Measurements from ENCODE around the gene MAGEA2. TPM values are rescaled to one million over a fixed set of nuclear protein-coding genes. Genes with fewer than 3 reads are reported as not detected.
"Not testable (repeated sequence)": the region's sequence is repeated elsewhere in the genome, so short reads cannot be mapped to it uniquely, and the experiment has no call there.

MAGEA2 gene
- total and polyA plus RNA-seq, 2 of the 8 experiments (the other 6 are each of a cell fraction or from before 2014, with no cell fraction given) = 0.77 TPM; not detected in 1

DNA sequence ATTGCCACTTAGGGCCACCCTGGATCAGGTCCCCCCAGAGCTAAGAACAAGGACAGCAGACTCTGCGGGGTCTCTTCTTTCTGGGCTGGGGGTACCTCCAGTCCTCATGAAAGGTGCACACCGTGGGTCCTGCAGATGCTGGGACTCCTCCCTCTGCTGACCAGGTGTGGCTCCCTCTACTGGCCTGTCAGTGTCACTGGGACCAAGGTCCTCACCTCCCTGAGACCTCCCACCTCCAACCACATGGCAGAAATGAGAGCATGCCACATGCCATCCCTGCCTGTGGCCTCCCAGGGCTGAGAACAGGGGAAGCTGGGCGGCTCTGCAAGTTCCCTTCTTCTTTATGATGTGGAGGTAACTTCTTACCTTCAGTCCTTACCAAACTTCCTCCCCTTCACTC is 33.4 kb upstream of the MAGEA2 start:
- no CpG with 5 or more reads among the region's 3 CpGs for whole genome bisulfite sequencing, 2 experiments (ENCODE audit: extremely low coverage in 1 of 2, insufficient coverage in 1 of 2, insufficient read length in 1 of 2, insufficient replicate concordance in 2 of 2, low coverage in 1 of 2, low lambda C conversion rate in 2 of 2, missing lambda C conversion rate in 1 of 2)
- not testable (repeated sequence) for H2BK5ac ChIP-seq (ENCODE audit: low read depth, low read length)
- FAIRE-seq = peak; percentile 100

DNA sequence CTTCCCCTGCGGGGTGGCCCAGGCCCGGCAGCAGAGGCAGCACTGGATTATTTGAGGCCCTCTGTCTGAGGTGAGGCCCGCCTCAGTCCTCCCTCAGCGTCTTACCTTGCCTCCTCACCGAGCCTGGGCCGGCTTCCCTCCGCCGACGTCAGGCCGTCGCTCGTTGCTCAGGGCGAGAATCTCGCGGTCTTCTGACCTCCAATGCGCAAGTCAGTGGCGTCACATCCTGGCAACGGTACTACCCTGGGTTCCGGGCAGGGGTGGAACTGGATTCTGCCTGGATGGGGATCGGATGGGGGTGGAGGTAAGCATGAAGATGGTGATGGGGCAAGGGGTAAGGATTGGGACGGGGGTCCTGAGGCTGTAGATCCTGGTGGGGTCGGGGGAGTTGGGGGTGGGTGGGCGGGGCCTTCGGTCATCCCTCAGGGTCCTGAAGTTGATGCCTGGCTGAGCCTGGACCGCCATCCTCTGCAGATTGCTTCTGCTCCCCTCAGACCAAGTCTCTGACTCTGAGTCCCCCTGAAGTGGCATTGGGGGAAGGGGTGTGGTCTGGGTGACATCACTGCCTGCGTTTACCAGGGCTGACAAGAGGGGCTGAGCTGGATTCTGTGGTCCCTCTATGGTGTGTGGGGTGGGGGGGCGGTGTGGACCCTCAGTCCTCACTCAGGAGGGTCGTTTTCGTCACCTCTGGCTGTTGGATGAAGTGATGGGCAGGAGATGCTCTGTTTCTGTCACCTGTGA is 16.1 kb upstream of the MAGEA2 start, which contains the start of gene MAGEA6:
Gene MAGEA6 (minus strand): TSS at position 141 of the 741 bp plus-strand sequence. CDS start 2,039 bp downstream, outside the sequence.
- FAIRE-seq; H3K9ac ChIP-seq (replicated peaks in 1 of 4; ENCODE audit: extremely low read depth in 1 of 4, low read depth in 3 of 4, low read length in 3 of 4); H3K18ac ChIP-seq (ENCODE audit: extremely low read depth, low read length); H2AFZ ChIP-seq (ENCODE audit: low read length); H3K56ac ChIP-seq (replicated peaks; ENCODE audit: insufficient read length, low read depth, low read length); H3K14ac ChIP-seq (ENCODE audit: insufficient read length); H3K4me3 ChIP-seq (ENCODE audit: extremely low read depth in 1 of 4, insufficient read depth in 2 of 4, low read depth in 3 of 4, low read length in 4 of 4); H3K79me2 ChIP-seq (ENCODE audit: control insufficient read depth in 1 of 2, insufficient read depth in 2 of 2, low read length in 2 of 2); H3K23ac ChIP-seq (ENCODE audit: insufficient read length); H3K4ac ChIP-seq (replicated peaks; ENCODE audit: insufficient read length, low read depth, low read length); H4K8ac ChIP-seq (ENCODE audit: extremely low read depth, insufficient read depth, low read length); H2BK12ac ChIP-seq (ENCODE audit: low read depth, low read length); H3K23me2 ChIP-seq (ENCODE audit: low read depth, low read length); H2BK20ac ChIP-seq (ENCODE audit: low read length); H3K27me3 ChIP-seq (replicated peaks in 1 of 4; ENCODE audit: control insufficient read depth in 3 of 4, extremely low read depth in 1 of 4, insufficient read depth in 3 of 4, low read length in 3 of 4); H3K36me3 ChIP-seq (ENCODE audit: control insufficient read depth in 2 of 4, insufficient read depth in 4 of 4, low read length in 3 of 4); CTCF ChIA-PET (ENCODE audit: partially characterized antibody); H2AK5ac ChIP-seq (ENCODE audit: low read depth, low read length); H2BK5ac ChIP-seq (ENCODE audit: low read depth, low read length); DNase-seq (ENCODE audit: low read depth in 1 of 2, low spot score in 2 of 2); H4K20me1 ChIP-seq (replicated peaks in 1 of 2; ENCODE audit: control insufficient read depth in 1 of 2, insufficient read depth in 2 of 2, low read length in 2 of 2); POLR2A ChIA-PET (ENCODE audit: partially characterized antibody); H4K91ac ChIP-seq (replicated peaks; ENCODE audit: insufficient read length, low read length); H3K4me1 ChIP-seq (replicated peaks in 1 of 4; ENCODE audit: control insufficient read depth in 3 of 4, insufficient read depth in 4 of 4, low read length in 3 of 4); H3K79me1 ChIP-seq (ENCODE audit: low read depth, low read length); H2BK120ac ChIP-seq (replicated peaks; ENCODE audit: low read depth, low read length); H3K4me2 ChIP-seq (ENCODE audit: insufficient read depth in 1 of 2, low read depth in 2 of 2, low read length in 2 of 2); H3K9me3 ChIP-seq (ENCODE audit: insufficient read depth in 2 of 2, low read depth in 1 of 2, low read length in 1 of 2); H2BK15ac ChIP-seq (ENCODE audit: low read length); H3K27ac ChIP-seq (ENCODE audit: low read depth, low read length); H4K5ac ChIP-seq (ENCODE audit: insufficient read length, low read depth, low read length): not testable (repeated sequence)
- no CpG with 5 or more reads among the region's 29 CpGs for WGBS, 2 experiments (ENCODE audit: extremely low coverage in 1 of 2, insufficient coverage in 1 of 2, insufficient read length in 1 of 2, insufficient replicate concordance in 2 of 2, low coverage in 1 of 2, low lambda C conversion rate in 2 of 2, missing lambda C conversion rate in 1 of 2)

More for the DNA sequence above, 33.4 kb upstream of the MAGEA2 start:
- H3K4me1 ChIP-seq (replicated peaks in 1 of 4; ENCODE audit: control insufficient read depth in 3 of 4, insufficient read depth in 4 of 4, low read length in 3 of 4); H3K79me2 ChIP-seq (ENCODE audit: control insufficient read depth in 1 of 2, insufficient read depth in 2 of 2, low read length in 2 of 2); H3K56ac ChIP-seq (replicated peaks; ENCODE audit: insufficient read length, low read depth, low read length); H4K8ac ChIP-seq (ENCODE audit: extremely low read depth, insufficient read depth, low read length); H4K20me1 ChIP-seq (replicated peaks in 1 of 2; ENCODE audit: control insufficient read depth in 1 of 2, insufficient read depth in 2 of 2, low read length in 2 of 2); H2BK20ac ChIP-seq (ENCODE audit: low read length); H3K27ac ChIP-seq (ENCODE audit: low read depth, low read length); H3K4me2 ChIP-seq (ENCODE audit: insufficient read depth in 1 of 2, low read depth in 2 of 2, low read length in 2 of 2); H2BK120ac ChIP-seq (replicated peaks; ENCODE audit: low read depth, low read length); H3K4me3 ChIP-seq (ENCODE audit: extremely low read depth in 1 of 4, insufficient read depth in 2 of 4, low read depth in 3 of 4, low read length in 4 of 4); H4K5ac ChIP-seq (ENCODE audit: insufficient read length, low read depth, low read length); H2AK5ac ChIP-seq (ENCODE audit: low read depth, low read length); H3K79me1 ChIP-seq (ENCODE audit: low read depth, low read length); H3K4ac ChIP-seq (replicated peaks; ENCODE audit: insufficient read length, low read depth, low read length); H3K36me3 ChIP-seq (ENCODE audit: control insufficient read depth in 2 of 4, insufficient read depth in 4 of 4, low read length in 3 of 4); H3K9ac ChIP-seq (replicated peaks in 1 of 4; ENCODE audit: extremely low read depth in 1 of 4, low read depth in 3 of 4, low read length in 3 of 4); H3K23me2 ChIP-seq (ENCODE audit: low read depth, low read length); CTCF ChIA-PET (ENCODE audit: partially characterized antibody); H2AFZ ChIP-seq (ENCODE audit: low read length); H3K23ac ChIP-seq (ENCODE audit: insufficient read length); H3K9me3 ChIP-seq (ENCODE audit: insufficient read depth in 2 of 2, low read depth in 1 of 2, low read length in 1 of 2); H2BK12ac ChIP-seq (ENCODE audit: low read depth, low read length); H3K14ac ChIP-seq (ENCODE audit: insufficient read length); H3K18ac ChIP-seq (ENCODE audit: extremely low read depth, low read length); POLR2A ChIA-PET (ENCODE audit: partially characterized antibody); H3K27me3 ChIP-seq (replicated peaks in 1 of 4; ENCODE audit: control insufficient read depth in 3 of 4, extremely low read depth in 1 of 4, insufficient read depth in 3 of 4, low read length in 3 of 4); H4K91ac ChIP-seq (replicated peaks; ENCODE audit: insufficient read length, low read length); DNase-seq (ENCODE audit: low read depth in 1 of 2, low spot score in 2 of 2); H2BK15ac ChIP-seq (ENCODE audit: low read length): not testable (repeated sequence)
